Spleen (tissue), 7 donors: Measurements from ENCODE around the gene UQCR11.

ENCODE experiments used
- CTCF ChIP-seq, 11 experiments: fragments of 200-600 bp in 7 of 11; fragments of 450-650 bp in 4 of 11; sonication (generic) in 4 of 11; IDR thresholded peaks in 8 of 11; conservative IDR thresholded peaks in 3 of 11; 1 replicate in 7 of 11; 2 replicates in 4 of 11; pipeline versions ENCODE4 v1.4.0 to v1.8.0; 2016 to 2021; ENCODE audit warnings: antibody characterized with exemption in 11 of 11, inconsistent platforms in 4 of 11, mild to moderate bottlenecking in 1 of 11
- POLR2A ChIP-seq, 3 donors: fragments of 450-650 bp; IDR thresholded peaks; one replicate each; pipeline ENCODE4 v1.5.1; 2017; ENCODE audit warnings: antibody characterized with exemption in 3 of 3, mild to moderate bottlenecking in 1 of 3
- POLR2AphosphoS5 ChIP-seq, 3 donors: sonication (generic); formaldehyde crosslinking; IDR thresholded peaks; one replicate each; pipeline ENCODE4 v1.5.1; 2017; ENCODE audit warnings: antibody characterized with exemption in 3 of 3
- donor health status: DM: no; HTN: no; CAD: no; lungs with moderate emphysema.
- donor health status: DM: no; HTN: no; CAD: no.
- donor health status: DM: no; HTN: no; CAD: no.

- TF ChIP-seq POLR2AphosphoS5 (IDR thresholded peaks at IDR 0.05) (no peak), CTCF (IDR thresholded peaks at IDR 0.05 in 8 of 11, conservative IDR thresholded peaks at IDR 0.05 in 3 of 11) (no peak), POLR2A (IDR thresholded peaks at IDR 0.05) (no peak)
Observed at GRCh38 chr19:1630811-1631210, 25.5 kb upstream of the UQCR11 start.
